ENCODE results near the gene EGR1.

The EGR1 gene

GRCh38 chr5:138465261-138466124 lies at the start of gene EGR1:
Gene EGR1 (plus strand): TSS chr5:138465479. CDS start chr5:138465762, 283 bp downstream.
- Histone ChIP-seq H3K4me3 (ENCODE audit: low read length) (peak within 1 kb of the TSS; percentile 93), H3K27ac (ENCODE audit: low read depth, low read length) (peak within 1 kb of the TSS; percentile 98), H3K4me1 (ENCODE audit: control insufficient read depth, insufficient read depth, low read length) (peaks cover 7% of the 10 kb centered on the region), H3K36me3 (ENCODE audit: control insufficient read depth, insufficient read depth, low read length) (peaks cover 7% of the 10 kb centered on the region), H3K9ac (ENCODE audit: low read length) (peak within 1 kb of the TSS; percentile 67), H3K27me3 (ENCODE audit: control insufficient read depth, insufficient read depth, low read length) (no peaks in the 10 kb centered on the region)

- Histone ChIP-seq H3K27ac (ENCODE audit: low read depth, low read length) (no peak overlapping the region), H3K27me3 (ENCODE audit: control insufficient read depth, insufficient read depth, low read length) (no peaks in the 10 kb centered on the region), H3K4me3 (ENCODE audit: low read length) (no peak overlapping the region), H3K9ac (ENCODE audit: low read length) (no peak overlapping the region), H3K4me1 (ENCODE audit: control insufficient read depth, insufficient read depth, low read length) (no peaks in the 10 kb centered on the region), H3K36me3 (ENCODE audit: control insufficient read depth, insufficient read depth, low read length) (peaks cover 35% of the 10 kb centered on the region)
These were observed 46.8 kb upstream of the EGR1 start for GRCh38 chr5:138418444-138418843.

- H3K27me3 ChIP-seq (ENCODE audit: control insufficient read depth, insufficient read depth, low read length) = no peaks in the 10 kb centered on the region
- no peak overlapping the region for H3K4me3 ChIP-seq (ENCODE audit: low read length)
- H3K27ac ChIP-seq (ENCODE audit: low read depth, low read length) = no peak overlapping the region
- peaks cover 41% of the 10 kb centered on the region for H3K36me3 ChIP-seq (ENCODE audit: control insufficient read depth, insufficient read depth, low read length)
- no peaks in the 10 kb centered on the region for H3K4me1 ChIP-seq (ENCODE audit: control insufficient read depth, insufficient read depth, low read length)
- no peak overlapping the region for H3K9ac ChIP-seq (ENCODE audit: low read length)
These were observed 40.2 kb upstream of the EGR1 start for GRCh38 chr5:138425079-138425478.

- Histone ChIP-seq H3K27ac (ENCODE audit: low read depth, low read length) (no peak overlapping the region), H3K27me3 (ENCODE audit: control insufficient read depth, insufficient read depth, low read length) (no peaks in the 10 kb centered on the region), H3K4me3 (ENCODE audit: low read length) (no peak overlapping the region), H3K4me1 (ENCODE audit: control insufficient read depth, insufficient read depth, low read length) (peaks cover 10% of the 10 kb centered on the region), H3K36me3 (ENCODE audit: control insufficient read depth, insufficient read depth, low read length) (peaks cover 32% of the 10 kb centered on the region), H3K9ac (ENCODE audit: low read length) (no peak overlapping the region)
These were observed 29.3 kb upstream of the EGR1 start for GRCh38 chr5:138435943-138436342.

- Histone ChIP-seq H3K36me3 (ENCODE audit: control insufficient read depth, insufficient read depth, low read length) (peaks cover 18% of the 10 kb centered on the region), H3K4me3 (ENCODE audit: low read length) (peak overlapping the region; percentile 35), H3K9ac (ENCODE audit: low read length) (no peak overlapping the region), H3K27me3 (ENCODE audit: control insufficient read depth, insufficient read depth, low read length) (no peaks in the 10 kb centered on the region), H3K27ac (ENCODE audit: low read depth, low read length) (no peak overlapping the region), H3K4me1 (ENCODE audit: control insufficient read depth, insufficient read depth, low read length) (peaks cover 10% of the 10 kb centered on the region)
These were observed 27.1 kb upstream of the EGR1 start for GRCh38 chr5:138438003-138438723.

- Histone ChIP-seq H3K4me1 (ENCODE audit: control insufficient read depth, insufficient read depth, low read length) (peaks cover 10% of the 10 kb centered on the region), H3K27ac (ENCODE audit: low read depth, low read length) (peak within 1 kb of the TSS; percentile 66), H3K4me3 (ENCODE audit: low read length) (peak within 1 kb of the TSS; percentile 64), H3K36me3 (ENCODE audit: control insufficient read depth, insufficient read depth, low read length) (peaks cover 15% of the 10 kb centered on the region), H3K27me3 (ENCODE audit: control insufficient read depth, insufficient read depth, low read length) (no peaks in the 10 kb centered on the region), H3K9ac (ENCODE audit: low read length) (peak within 1 kb of the TSS; percentile 39)
These were observed 26.4 kb upstream of the EGR1 start, which contains the start of gene REEP2 for GRCh38 chr5:138438724-138439476. Gene REEP2 (plus strand): TSS chr5:138439057. CDS start chr5:138439209, 152 bp downstream.

GRCh38 chr5:138439477-138440158 lies 25.7 kb upstream of the EGR1 start:
- no peaks in the 10 kb centered on the region for H3K27me3 ChIP-seq (ENCODE audit: control insufficient read depth, insufficient read depth, low read length)
- H3K4me3 ChIP-seq (ENCODE audit: low read length) = peak overlapping the region; percentile 64
- peak overlapping the region; percentile 39 for H3K9ac ChIP-seq (ENCODE audit: low read length)
- H3K4me1 ChIP-seq (ENCODE audit: control insufficient read depth, insufficient read depth, low read length) = peaks cover 10% of the 10 kb centered on the region
- peaks cover 14% of the 10 kb centered on the region for H3K36me3 ChIP-seq (ENCODE audit: control insufficient read depth, insufficient read depth, low read length)
- peak overlapping the region; percentile 66 for H3K27ac ChIP-seq (ENCODE audit: low read depth, low read length)

GRCh38 chr5:138440159-138441073 lies 24.9 kb upstream of the EGR1 start:
- Histone ChIP-seq H3K27ac (ENCODE audit: low read depth, low read length) (peak overlapping the region; percentile 66), H3K4me3 (ENCODE audit: low read length) (peak overlapping the region; percentile 64), H3K4me1 (ENCODE audit: control insufficient read depth, insufficient read depth, low read length) (peaks cover 10% of the 10 kb centered on the region), H3K9ac (ENCODE audit: low read length) (no peak overlapping the region), H3K36me3 (ENCODE audit: control insufficient read depth, insufficient read depth, low read length) (peaks cover 8% of the 10 kb centered on the region), H3K27me3 (ENCODE audit: control insufficient read depth, insufficient read depth, low read length) (no peaks in the 10 kb centered on the region)

GRCh38 chr5:138441221-138441620 lies 24.1 kb upstream of the EGR1 start:
- H3K4me3 ChIP-seq (ENCODE audit: low read length) = no peak overlapping the region

GRCh38 chr5:138444078-138444773 lies 21.1 kb upstream of the EGR1 start:
- Histone ChIP-seq H3K9ac (ENCODE audit: low read length) (no peak overlapping the region), H3K27me3 (ENCODE audit: control insufficient read depth, insufficient read depth, low read length) (no peaks in the 10 kb centered on the region), H3K36me3 (ENCODE audit: control insufficient read depth, insufficient read depth, low read length) (peaks cover 2% of the 10 kb centered on the region), H3K4me1 (ENCODE audit: control insufficient read depth, insufficient read depth, low read length) (peaks cover 10% of the 10 kb centered on the region), H3K27ac (ENCODE audit: low read depth, low read length) (no peak overlapping the region), H3K4me3 (ENCODE audit: low read length) (no peak overlapping the region)

More at GRCh38 chr5:138441221-138441620, 24.1 kb upstream of the EGR1 start:
- Histone ChIP-seq H3K4me1 (ENCODE audit: control insufficient read depth, insufficient read depth, low read length) (peaks cover 10% of the 10 kb centered on the region), H3K27ac (ENCODE audit: low read depth, low read length) (no peak overlapping the region), H3K27me3 (ENCODE audit: control insufficient read depth, insufficient read depth, low read length) (no peaks in the 10 kb centered on the region), H3K36me3 (ENCODE audit: control insufficient read depth, insufficient read depth, low read length) (peaks cover 2% of the 10 kb centered on the region), H3K9ac (ENCODE audit: low read length) (no peak overlapping the region)

Measured in rectal smooth muscle tissue (tissue), 1 donor.